ENCODE data around the gene MAPKBP1.

MAPKBP1 gene

GRCh38 chr15:41850482-41851166, 76.3 kb downstream of the MAPKBP1 start:
- no peak for DNase-seq (ENCODE audit: low read depth)

DNA sequence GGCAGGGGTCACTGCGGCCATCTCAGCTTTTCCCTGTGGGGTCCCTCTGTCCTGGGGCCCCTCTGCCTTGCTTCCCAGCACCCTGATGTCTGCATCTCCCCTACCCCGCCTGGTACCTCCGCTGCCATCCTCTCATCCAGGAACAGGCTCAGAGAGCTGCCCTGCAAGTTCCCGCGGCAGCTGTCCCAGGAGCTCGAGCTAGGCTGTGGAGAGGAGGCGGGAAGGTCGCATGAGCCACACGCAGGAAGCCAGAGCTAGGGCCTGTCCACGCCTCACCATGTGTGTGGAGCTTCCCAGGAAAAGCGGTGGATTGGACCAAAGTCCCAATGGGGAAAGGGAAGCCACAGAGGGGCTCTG, 76.9 kb downstream of the MAPKBP1 start:
- DNase-seq (ENCODE audit: low read depth), result no peak

- DNase-seq (ENCODE audit: low read depth), result no peak
Measured at GRCh38 chr15:41851755-41852370, 77.6 kb downstream of the MAPKBP1 start.

GRCh38 chr15:41852736-41853590, 78.7 kb downstream of the MAPKBP1 start:
- no peak for DNase-seq (ENCODE audit: low read depth)

GRCh38 chr15:41853831-41854230, 79.5 kb downstream of the MAPKBP1 start:
- no peak for DNase-seq (ENCODE audit: low read depth)

GRCh38 chr15:41854443-41854842, 80.2 kb downstream of the MAPKBP1 start:
- no peak for DNase-seq (ENCODE audit: low read depth)

- no peak for DNase-seq (ENCODE audit: low read depth)
Measured at GRCh38 chr15:41855261-41855961, 81.1 kb downstream of the MAPKBP1 start.

- DNase-seq (ENCODE audit: low read depth), result no peak
Measured at GRCh38 chr15:41856262-41856661, 82.0 kb downstream of the MAPKBP1 start.

DNA sequence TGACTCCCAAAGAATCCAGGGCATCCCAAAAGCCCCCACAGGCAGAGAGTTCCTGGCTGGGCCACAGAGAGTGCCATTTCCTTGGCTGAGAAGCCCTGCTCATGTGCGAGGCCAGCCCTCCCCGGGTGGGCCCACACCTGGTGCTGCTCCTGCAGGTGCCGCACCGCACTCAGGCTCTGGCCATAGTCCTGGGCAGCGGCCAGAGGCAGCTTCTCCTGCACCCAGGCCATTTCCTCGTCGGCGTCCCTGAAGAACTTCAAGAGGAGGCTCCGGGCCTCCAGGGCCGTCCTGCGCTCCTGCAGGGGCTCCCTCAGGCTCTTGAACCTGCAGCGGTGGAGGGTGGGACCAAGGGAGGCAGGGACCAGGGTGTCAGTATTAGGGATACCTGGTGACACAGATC, 82.4 kb downstream of the MAPKBP1 start:
- no peak for DNase-seq (ENCODE audit: low read depth)

DNA sequence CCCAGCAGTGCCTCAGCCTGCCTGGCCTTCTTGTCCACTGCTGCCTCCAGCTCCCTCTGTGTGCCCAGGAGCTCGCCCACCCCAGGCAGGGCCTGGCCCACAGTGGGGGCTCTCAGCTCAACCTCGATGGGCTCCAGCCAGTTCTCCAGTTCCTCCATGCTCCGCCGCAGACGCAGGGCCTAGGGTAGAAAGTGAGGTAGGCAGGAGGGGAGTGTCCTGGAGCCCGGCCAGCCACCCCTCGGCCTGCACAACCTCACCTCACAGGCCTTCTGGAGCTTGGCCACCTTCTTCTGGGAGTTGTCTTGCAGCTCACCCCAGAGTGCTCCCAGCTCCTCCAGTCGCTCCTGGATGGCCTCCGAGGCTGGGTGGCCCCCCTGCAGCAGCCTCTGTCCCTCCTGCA, 83.0 kb downstream of the MAPKBP1 start:
- DNase-seq (ENCODE audit: low read depth), result no peak

- no peak for DNase-seq (ENCODE audit: low read depth)
Measured at GRCh38 chr15:41858756-41859155, 84.5 kb downstream of the MAPKBP1 start.

GRCh38 chr15:41860049-41860828, 86.0 kb downstream of the MAPKBP1 start:
- no peak for DNase-seq (ENCODE audit: low read depth)

DNA sequence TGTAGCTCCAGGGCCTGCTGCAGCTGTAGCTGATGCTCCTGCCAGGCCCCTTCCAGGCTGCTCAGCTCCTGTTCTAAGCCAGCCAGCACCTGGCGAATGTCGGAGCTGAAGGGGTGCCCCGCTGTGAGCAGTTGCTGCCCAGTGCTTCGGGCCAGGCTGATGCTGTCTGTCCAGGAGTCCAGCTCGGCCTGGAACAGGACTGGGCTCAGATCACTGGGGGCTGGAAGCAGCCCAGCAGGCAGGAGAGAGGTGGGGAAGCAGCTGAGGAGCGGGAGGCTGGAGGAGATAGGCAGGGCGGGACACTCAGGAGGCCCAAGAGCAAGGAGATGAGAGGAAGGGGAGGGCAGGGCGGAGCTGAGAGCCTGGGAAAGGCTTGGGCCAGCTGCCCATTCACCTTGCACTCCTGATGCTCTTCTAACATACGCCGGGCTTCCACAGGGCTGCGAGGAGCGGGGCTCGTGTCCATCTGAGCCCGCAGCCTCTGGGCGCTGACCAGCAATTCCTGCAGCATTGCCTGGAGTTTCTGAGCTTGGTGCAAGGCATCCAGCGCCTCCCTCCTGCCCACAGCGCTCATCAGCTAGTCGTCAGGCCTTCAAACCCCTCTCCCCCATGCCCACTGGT, 87.6 kb downstream of the MAPKBP1 start:
- DNase-seq (ENCODE audit: low read depth), result no peak

- no peak for DNase-seq (ENCODE audit: low read depth)
Measured at GRCh38 chr15:41862515-41863116, 88.3 kb downstream of the MAPKBP1 start.

DNA sequence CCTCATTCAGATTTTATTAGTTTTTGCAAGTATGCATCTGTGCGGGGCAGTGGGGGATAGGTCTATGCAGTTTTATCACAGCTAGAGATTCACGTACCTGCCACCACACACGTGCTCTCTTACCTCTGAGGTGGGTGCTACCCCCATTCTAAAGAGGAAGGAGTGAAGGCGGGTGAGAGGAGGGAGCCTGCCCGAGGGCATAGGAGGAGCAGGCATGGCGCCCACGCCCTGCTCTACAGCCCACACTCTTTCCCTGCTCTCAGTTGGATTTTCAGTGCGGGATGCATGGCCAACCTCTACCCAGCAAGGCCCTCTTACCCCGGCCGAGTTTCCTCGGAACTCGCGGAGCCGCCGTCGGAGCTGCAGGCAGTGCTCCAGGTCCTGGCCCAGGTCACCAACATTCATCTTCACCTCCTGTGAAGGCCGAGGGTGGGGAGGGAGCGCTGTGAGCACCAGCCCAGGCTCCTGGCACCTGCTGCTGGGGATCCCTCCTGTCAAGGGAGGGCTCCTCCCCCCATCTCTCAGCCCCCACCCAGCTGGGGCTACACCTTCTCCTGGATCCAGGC, 91.3 kb downstream of the MAPKBP1 start:
- DNase-seq (ENCODE audit: low read depth), result no peak

DNA sequence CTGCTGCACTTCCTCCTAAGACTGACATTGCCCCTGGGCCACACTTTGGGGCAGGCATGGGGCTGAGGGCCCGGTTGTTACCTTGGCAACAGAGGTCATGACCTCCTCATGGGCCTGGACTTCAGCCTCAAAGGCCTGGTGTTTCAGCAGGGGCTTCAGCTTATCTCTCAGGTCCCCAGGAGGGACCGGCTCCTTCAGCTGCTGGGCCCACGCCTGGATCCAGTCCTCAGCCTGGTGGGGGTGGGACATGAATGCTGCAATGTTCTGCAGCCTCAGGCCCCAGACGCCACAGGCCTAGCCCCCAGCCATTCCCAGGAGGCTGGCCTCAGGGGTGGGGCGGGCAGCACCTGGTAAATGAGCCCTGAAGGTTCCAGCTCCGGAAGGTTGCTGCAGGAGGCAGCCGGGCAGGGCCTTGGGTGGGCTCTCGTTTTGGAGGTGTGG, 92.0 kb downstream of the MAPKBP1 start:
- no peak for DNase-seq (ENCODE audit: low read depth)

- no peak for DNase-seq (ENCODE audit: low read depth)
Measured at GRCh38 chr15:41866872-41867579, 92.7 kb downstream of the MAPKBP1 start.

- no peak for DNase-seq (ENCODE audit: low read depth)
Measured at GRCh38 chr15:41868321-41868720, 94.0 kb downstream of the MAPKBP1 start.

GRCh38 chr15:41869770-41870688, 95.7 kb downstream of the MAPKBP1 start:
- DNase-seq (ENCODE audit: low read depth), result no peak

All from stromal cell of bone marrow (primary cell).